Coronary artery (tissue), 2 donors: ENCODE data around the gene PLEKHG3.

Experiments used
- DNase-seq: peaks from one replicate; pipeline ENCODE4 v3.0.0-alpha.2; 2017; ENCODE audit warnings: low spot score
- H3K27ac ChIP-seq, 2 donors: fragments of 200-600 bp; sonication (generic); one replicate each; pipeline ENCODE4 v1.5.1; 2016 to 2019
- H3K4me3 ChIP-seq: fragments of 200-600 bp; sonication (generic); 2 replicates; pipeline ENCODE4 v1.5.1; 2016; ENCODE audit warnings: mild to moderate bottlenecking, moderate library complexity
- CTCF ChIP-seq: fragments of 200-600 bp; sonication (generic); IDR thresholded peaks from one replicate; pipeline ENCODE4 v1.5.1; 2019; ENCODE audit warnings: antibody characterized with exemption

PLEKHG3 gene

DNA sequence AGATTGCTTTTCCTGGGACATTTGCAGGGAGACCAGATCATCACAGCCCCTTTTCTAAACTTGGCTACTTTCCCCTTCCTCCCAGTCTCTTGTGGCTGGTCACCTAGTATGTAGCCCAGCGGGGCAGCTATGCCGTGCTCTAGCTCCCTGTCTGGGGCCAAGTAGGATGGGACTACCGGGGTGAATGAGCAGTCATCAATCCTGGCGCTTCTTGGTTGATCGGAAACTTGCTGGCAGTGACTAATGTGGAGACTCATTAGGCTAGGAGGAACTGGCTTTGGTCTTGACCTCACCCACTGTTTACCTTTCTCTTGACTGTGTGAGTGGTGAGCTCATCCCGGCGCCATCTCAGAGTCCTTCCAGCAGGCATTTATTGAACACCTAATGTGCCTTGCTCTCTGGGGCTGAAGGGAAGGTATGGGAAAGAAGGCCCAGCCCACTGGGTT lies 15.9 kb downstream of the PLEKHG3 start:
- peak overlapping the region; percentile 48 for H3K4me3 ChIP-seq
- peak overlapping the region; percentile 95 to 96 for H3K27ac ChIP-seq
- TF ChIP-seq CTCF: no peak
- no peak for DNase-seq

DNA sequence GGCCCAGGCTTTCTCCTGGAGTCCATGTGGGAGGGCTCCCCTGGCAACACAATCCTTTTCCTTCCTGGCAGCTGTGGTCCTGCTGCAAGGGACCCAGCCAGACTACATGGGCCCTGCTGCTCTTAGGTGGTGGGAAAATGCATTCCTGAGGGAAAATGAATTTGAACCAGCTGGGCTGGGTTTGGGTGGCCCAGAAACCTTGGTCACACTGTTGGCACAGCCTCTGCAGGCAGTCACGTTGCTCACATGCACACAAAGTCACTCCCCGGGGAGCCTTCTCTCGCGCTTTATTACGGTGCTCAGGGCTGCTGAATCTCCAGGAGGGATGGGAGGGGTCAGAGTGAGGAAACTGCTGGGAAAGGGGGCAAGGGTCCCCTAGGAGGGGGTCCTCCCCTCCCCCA lies 17.2 kb downstream of the PLEKHG3 start:
- H3K27ac ChIP-seq: peak overlapping the region; percentile 95 to 96
- TF ChIP-seq CTCF: no peak
- DNase-seq: peak; percentile 94
- peak overlapping the region; percentile 61 for H3K4me3 ChIP-seq

GRCh38 chr14:64721899-64722298 lies 17.7 kb downstream of the PLEKHG3 start:
- DNase-seq: no peak
- peak overlapping the region; percentile 61 for H3K4me3 ChIP-seq
- TF ChIP-seq CTCF: no peak
- H3K27ac ChIP-seq: peak overlapping the region; percentile 95 to 96

GRCh38 chr14:64722842-64723447 lies 18.7 kb downstream of the PLEKHG3 start:
- Histone ChIP-seq H3K4me3 (no peak overlapping the region), H3K27ac (peak overlapping the region; percentile 95 to 96)
- TF ChIP-seq CTCF: no peak
- DNase-seq: no peak

DNA sequence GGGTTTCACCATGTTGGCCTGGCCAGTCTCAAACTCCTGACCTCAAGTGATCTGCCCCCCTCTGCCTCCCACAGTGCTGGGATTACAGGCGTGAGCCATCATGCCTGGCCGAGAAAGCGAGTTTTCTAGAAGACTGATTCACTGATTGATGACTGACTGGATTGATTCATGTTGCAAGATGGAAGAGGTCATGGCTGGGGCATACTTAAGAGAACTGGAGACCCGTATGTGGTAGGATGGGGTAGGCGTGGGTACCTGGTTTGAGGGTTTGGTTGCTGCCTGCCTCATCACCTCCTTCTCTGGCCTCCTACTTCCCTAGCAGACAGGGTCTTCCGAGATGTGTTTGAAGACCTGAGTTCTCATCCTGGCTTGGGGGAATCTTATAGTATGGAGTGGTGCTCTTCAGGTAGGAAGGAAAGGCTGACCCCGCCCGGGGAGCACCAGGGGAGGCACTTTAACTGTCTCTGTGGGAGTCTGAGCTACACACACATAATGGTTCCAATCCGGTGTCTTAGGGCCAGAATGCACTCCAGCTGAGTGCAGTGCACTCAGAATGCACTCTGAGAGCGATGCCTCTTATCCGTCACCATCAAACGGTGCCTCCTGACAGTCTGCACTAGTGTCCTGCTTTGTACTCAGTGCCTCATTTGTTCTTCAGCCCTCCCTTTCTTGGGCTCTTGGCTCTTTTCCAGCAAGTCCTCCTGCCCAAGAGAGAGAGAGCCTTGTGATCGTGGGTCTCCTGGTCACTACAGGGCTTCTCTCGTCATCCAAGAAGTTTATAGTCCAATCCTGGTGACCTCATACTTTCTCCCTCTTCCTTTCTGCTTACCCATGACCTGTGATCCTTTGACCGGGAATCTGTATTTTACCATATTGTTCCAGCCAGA lies 19.7 kb downstream of the PLEKHG3 start:
- no peak for DNase-seq
- H3K27ac ChIP-seq: peak overlapping the region; percentile 95 to 96

GRCh38 chr14:64724578-64724930 lies 20.3 kb downstream of the PLEKHG3 start:
- TF ChIP-seq CTCF: no peak
- peak overlapping the region; percentile 95 to 96 for H3K27ac ChIP-seq
- no peak overlapping the region for H3K4me3 ChIP-seq
- DNase-seq: no peak

More for the DNA sequence above, 19.7 kb downstream of the PLEKHG3 start:
- H3K4me3 ChIP-seq: peak overlapping the region; percentile 26
- TF ChIP-seq CTCF: no peak
